Neural progenitor cell (in vitro differentiated cells): ENCODE results near the gene UBR7.

Source experiments
- EZH2 ChIP-seq: fragments of 200-600 bp; sonication (generic); IDR thresholded peaks from 2 replicates; pipeline ENCODE4 v1.6.1; 2017; ENCODE audit warnings: antibody characterized with exemption, mild to moderate bottlenecking, moderate library complexity
- EZH2phosphoT487 ChIP-seq: fragments of 200-600 bp; sonication (generic); IDR thresholded peaks from 2 replicates; pipeline ENCODE4 v1.6.1; 2017; ENCODE audit warnings: antibody characterized with exemption
- TF ChIP-seq, protein P1 (sequence below): fragments of 200-600 bp; sonication (generic); IDR thresholded peaks from 2 replicates; pipeline ENCODE4 v1.5.1; 2017; ENCODE audit warnings: antibody characterized with exemption, mild to moderate bottlenecking

DNA sequence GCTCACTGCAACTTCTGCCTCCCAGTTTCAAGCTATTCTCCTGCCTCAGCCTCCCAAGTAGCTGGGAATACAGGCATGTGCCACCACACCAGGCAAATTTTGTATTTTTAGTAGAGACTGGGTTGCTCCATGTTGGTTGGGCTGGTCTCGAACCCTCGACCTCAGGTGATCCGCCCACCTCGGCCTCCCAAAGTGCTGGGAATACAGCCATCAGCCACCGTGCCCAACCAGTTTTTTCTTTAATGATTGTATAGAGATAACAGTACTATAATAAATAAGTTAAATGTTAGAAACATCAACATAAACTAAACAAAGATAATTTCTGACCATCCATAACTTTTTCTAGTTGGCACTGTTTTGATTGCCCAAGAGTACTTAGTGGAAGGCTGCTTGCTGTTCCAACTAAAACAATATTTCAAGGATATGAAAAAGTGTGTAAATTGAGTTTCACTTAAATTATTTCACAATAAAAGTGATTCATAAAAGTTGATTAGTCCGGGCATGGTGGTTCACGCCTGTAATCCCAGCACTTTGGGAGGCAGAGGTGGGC, 5.8 kb upstream of the UBR7 start:
- TF ChIP-seq, protein P1, sequence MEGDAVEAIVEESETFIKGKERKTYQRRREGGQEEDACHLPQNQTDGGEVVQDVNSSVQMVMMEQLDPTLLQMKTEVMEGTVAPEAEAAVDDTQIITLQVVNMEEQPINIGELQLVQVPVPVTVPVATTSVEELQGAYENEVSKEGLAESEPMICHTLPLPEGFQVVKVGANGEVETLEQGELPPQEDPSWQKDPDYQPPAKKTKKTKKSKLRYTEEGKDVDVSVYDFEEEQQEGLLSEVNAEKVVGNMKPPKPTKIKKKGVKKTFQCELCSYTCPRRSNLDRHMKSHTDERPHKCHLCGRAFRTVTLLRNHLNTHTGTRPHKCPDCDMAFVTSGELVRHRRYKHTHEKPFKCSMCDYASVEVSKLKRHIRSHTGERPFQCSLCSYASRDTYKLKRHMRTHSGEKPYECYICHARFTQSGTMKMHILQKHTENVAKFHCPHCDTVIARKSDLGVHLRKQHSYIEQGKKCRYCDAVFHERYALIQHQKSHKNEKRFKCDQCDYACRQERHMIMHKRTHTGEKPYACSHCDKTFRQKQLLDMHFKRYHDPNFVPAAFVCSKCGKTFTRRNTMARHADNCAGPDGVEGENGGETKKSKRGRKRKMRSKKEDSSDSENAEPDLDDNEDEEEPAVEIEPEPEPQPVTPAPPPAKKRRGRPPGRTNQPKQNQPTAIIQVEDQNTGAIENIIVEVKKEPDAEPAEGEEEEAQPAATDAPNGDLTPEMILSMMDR: no peak
- TF ChIP-seq EZH2phosphoT487 (no peak), EZH2 (no peak)
